COLO668 (cell line): Measurements from ENCODE around the gene PPP1R13B.
"Not testable (repeated sequence)": the region's sequence is repeated elsewhere in the genome, so short reads cannot be mapped to it uniquely, and the experiment has no call there.

Experiments used
- DNase-seq: peaks from one replicate; lab custom pipeline; 2025; ENCODE audit not compliant: unreplicated experiment; lab: John Stamatoyannopoulos, UW

Gene PPP1R13B

GRCh38 chr14:103859416-103860202, 12.2 kb upstream of the PPP1R13B start:
- DNase-seq, result no peak

GRCh38 chr14:103858063-103858781, 10.8 kb upstream of the PPP1R13B start:
- DNase-seq, result no peak

- no peak for DNase-seq
These were observed 9.9 kb upstream of the PPP1R13B start for GRCh38 chr14:103857256-103857655.

- no peak for DNase-seq
These were observed 9.2 kb upstream of the PPP1R13B start for GRCh38 chr14:103856607-103857006.

GRCh38 chr14:103856105-103856504, 8.7 kb upstream of the PPP1R13B start:
- no peak for DNase-seq

GRCh38 chr14:103855734-103856095, 8.3 kb upstream of the PPP1R13B start:
- no peak for DNase-seq

- peak; percentile 86 for DNase-seq
These were observed 7.7 kb upstream of the PPP1R13B start for GRCh38 chr14:103854822-103855733.

- DNase-seq, result no peak
These were observed 6.8 kb upstream of the PPP1R13B start for GRCh38 chr14:103854017-103854808.

- no peak for DNase-seq
These were observed 1.9 kb upstream of the PPP1R13B start for GRCh38 chr14:103849151-103849886.

- no peak for DNase-seq
These were observed 1.1 kb upstream of the PPP1R13B start for GRCh38 chr14:103848175-103849077.

- DNase-seq, result peak; percentile 80
These were observed 578 bp downstream of the PPP1R13B start for GRCh38 chr14:103846543-103847450.

GRCh38 chr14:103846097-103846496, 1.3 kb downstream of the PPP1R13B start:
- DNase-seq, result no peak

GRCh38 chr14:103845327-103845726, 2.0 kb downstream of the PPP1R13B start:
- DNase-seq, result no peak

- not testable (repeated sequence) for DNase-seq
These were observed 6.1 kb downstream of the PPP1R13B start for GRCh38 chr14:103841265-103841664.

GRCh38 chr14:103840014-103840413, 7.4 kb downstream of the PPP1R13B start:
- DNase-seq, result no peak

GRCh38 chr14:103839579-103839978, 7.8 kb downstream of the PPP1R13B start:
- DNase-seq, result no peak

- DNase-seq, result no peak
These were observed 9.3 kb downstream of the PPP1R13B start for GRCh38 chr14:103838117-103838516.
